GM19468 (cell line): ENCODE results near the gene EPB41L3.
"Not testable (repeated sequence)": the region's sequence is repeated elsewhere in the genome, so short reads cannot be mapped to it uniquely, and the experiment has no call there.

Experiments used
- ATAC-seq: cut with Tn5 transposase; IDR thresholded peaks from one replicate; pipeline ENCODE4 v1.9.1; 2021; ENCODE audit warnings: mild to moderate bottlenecking, moderate library complexity, moderate number of reproducible peaks; ENCODE audit not compliant: unreplicated experiment; ENCODE audit errors: extremely low read depth

EPB41L3 gene

DNA sequence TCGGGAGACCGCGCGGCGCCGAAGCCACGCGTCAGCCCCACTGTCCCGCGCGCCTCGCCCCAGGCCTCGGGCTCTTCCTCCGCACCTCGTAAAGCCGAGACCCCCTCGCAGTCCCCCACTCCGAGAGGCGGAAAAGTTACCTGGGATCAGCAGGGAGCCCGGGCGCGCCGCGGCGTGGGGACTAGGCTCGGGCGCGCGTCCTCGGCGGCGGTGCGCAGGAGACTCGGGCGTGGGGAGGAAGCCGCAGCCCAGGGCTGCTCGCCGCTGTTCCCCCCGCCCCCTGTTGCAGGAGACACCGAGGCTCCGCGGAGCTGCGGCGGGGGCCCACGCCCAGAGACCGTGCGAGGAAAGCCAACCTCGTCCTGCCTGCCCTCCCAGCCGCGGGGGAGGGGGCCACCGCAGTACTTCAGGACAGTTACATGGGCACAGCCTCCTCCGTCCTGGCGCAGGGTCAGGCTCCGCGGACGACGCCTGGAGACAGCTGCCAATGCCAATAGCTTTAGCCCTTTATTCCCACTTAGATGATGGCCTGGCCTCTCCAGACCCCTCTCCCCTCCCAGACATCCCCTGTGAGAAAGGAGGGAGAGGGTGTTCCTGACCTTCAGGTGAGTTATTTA is at the start of gene EPB41L3:
Gene EPB41L3, minus strand, starts transcription at position 225 of the 617 bp plus-strand sequence. CDS start 54,814 bp downstream, outside the sequence.
- no peak for ATAC-seq

DNA sequence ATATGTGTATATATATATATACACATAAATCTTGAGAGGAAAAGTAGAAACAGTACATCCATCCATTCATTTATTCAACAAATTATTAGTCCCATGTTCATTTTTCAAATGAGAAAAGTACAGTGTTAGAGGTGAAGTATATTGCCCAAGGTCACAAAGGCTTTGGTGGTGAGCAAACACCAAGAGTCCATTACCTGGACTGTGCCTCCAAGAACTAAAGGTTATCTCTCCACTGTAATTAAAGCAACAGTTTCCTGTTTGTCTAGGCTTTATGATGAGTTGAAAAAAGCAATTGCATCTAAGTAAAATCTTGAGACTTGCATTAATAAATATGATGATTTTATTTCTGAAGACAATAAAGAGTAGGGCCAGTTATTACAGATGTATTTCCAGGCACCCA is 44.7 kb upstream of the EPB41L3 start:
- ATAC-seq: no peak

DNA sequence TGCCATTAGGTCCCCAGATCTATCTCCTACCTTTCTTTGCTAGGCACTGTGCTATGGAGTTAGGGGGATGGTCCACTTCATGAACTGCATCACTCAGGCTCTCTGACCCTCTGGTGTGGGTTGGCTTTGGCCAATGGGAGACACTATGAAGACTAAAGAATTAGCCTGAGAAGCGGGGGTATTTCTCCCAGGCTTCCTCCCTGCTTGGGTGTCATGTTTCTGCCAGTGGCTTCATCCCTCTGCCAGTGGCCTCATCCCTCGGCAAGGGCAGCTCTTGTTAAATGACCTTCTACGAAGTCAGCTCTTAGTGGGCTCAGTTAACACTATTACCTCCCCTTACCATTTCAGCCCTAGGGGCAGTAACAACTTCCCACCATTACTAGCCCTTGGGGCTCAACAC is 41.9 kb upstream of the EPB41L3 start:
- ATAC-seq: no peak

DNA sequence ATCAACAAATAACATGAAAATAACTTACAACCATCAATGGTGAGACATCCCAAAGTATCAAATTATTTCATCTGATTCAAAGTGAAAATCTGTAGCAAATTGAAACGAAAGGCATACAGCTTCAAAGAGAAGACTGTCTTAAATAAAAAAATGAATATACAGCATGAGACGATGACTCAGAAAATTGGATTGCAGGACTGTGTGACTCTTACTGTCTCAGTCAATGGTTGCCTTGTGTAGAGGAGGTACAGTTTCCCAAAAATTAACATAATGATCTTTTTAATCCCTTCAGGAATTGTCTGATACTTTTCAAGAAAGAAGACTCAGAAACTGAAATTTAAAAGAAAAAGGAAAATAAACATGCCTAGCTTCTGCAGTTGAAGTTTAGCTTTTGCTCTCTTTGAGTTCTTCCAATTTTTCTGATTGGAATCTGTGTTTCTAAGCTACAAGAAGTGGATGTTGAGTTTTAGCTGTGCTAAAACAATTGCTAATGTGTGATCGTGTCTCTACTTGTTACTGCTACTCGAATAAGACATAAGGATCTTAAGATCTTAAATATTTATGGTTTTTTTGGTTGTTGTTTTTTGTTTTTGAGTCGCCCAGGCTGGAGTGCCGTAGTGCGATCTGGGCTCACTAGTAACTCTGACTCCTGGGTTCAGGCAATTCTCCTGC is 41.1 kb upstream of the EPB41L3 start:
- ATAC-seq: no peak

DNA sequence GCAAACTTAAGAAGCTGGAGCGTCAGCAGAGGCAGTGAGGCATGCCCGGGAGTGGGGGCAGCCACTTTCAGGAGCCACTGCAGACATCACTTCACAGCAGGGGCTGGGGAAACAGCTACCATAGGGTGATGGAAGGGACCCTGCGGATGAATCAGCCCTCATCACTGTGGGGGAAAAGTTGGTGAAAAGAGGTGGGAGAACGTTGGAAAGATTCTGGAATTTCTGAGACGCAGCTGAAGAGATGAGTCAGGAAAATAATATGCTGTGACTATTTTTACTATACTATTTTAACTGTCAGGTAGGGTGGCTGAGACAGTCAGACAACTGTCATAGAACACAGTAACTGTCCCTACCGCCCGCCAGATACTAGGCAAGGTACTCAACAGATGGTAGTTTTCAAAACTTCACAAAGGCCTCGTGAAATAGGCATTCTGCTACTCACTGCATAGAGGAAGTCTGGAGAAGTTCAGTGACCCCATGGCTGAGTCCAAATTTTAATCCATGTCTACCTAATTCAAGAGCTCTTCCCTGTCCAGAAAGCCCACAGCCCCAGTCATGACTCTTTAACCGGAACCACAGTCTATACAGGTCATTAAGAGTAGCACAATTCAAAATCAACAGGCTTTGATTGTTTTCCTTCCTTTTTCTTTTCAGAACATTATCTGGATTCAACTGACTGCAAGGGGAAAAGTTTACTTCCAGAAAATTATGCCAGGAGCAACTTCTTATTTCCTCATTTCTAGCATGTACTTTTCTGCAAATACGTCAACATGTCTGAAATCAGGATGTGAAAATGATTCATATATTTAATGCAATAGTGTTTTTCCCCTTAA is 39.3 kb upstream of the EPB41L3 start:
- no peak for ATAC-seq

DNA sequence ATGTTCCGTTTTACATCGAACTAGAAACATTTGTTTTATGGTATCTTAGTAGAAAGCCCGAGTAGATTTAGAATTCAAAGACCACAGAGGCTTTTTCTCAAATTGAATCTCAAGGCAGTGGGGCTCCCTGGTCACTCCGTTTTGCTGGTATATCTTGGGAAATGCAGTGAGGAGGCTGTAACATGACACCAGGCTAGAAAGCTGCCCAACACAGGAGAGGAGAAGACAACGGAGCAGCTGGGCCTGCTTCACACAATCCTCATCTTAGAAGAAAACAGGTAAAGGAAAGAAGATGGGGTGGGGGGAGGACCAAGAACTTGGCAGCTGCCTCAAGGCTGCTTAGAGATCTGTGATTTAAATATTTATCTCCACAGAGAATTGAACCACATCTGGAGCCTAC is 38.3 kb upstream of the EPB41L3 start:
- ATAC-seq: no peak

DNA sequence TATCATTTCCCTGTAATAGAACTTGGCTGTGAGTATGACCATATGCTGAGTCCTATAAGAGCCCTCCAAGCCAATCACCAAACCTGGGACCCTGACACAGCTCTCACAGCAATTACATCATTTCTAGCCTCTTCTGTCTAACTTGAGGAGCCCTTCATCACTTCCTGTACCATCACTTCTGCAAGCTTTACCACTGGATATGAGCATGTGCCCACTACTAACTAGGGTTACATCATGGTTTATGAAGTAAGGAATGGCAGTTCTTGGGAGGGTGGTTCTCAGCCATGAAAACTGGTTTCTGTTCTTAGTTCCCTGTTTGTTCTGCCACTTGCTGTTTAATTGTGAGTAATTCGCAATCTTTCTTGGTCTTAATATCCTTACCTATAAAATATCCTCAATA is 31.0 kb upstream of the EPB41L3 start:
- no peak for ATAC-seq

DNA sequence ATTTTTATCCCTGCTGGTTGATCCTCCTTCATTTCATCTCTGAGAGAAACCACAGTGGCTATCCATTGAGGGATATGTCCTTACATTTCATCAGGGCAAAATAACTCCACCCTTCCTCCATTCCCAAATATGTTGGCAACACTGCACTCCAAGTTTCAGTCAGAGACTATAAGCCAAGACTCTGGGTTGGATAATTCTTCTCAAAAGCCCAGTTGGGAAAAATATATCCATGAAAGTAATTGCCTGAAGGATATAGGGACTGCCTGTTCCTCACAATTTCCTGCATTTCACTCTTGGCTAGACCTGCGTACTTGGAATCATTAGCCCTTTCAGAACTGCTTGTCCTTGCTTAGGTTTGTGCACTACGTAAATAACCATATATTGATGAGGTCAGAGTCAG is 27.9 kb upstream of the EPB41L3 start:
- no peak for ATAC-seq

DNA sequence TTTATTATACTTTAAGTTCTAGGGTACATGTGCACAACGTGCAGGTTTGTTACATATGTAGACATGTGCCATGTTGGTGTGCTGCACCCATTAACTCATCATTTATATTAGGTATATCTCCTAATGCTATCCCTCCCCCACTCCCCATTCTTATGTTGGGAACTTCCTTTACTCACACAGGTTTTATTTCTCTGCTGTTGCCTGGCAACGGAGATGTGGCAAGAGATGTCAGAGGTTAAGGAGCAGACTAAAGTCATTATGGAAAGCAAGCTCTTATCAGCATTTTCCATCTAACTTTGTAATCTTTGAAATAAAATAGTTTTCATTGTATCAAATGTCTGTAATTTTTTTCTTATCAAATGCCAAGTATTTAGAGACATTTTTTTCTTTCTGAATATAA is 26.8 kb upstream of the EPB41L3 start:
- ATAC-seq: not testable (repeated sequence)

DNA sequence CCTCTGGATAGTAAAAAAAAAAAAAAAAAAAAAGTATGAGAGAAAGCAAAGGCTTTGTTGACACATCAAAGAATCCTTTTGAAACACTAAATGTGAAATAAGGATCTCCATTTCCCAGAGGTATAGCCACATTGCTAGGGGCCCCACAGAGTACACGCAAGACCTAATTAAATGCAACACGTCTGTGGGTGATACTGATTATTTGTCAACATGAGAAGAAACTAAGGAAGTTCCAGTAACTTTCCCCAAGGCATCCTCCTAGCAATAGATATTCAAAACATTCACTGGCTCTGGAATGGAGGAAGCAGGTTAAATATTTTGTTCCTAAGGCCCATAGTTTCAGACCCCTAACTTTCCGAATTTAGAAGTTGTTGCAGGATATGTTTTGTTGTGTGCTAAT is 24.6 kb upstream of the EPB41L3 start:
- no peak for ATAC-seq

DNA sequence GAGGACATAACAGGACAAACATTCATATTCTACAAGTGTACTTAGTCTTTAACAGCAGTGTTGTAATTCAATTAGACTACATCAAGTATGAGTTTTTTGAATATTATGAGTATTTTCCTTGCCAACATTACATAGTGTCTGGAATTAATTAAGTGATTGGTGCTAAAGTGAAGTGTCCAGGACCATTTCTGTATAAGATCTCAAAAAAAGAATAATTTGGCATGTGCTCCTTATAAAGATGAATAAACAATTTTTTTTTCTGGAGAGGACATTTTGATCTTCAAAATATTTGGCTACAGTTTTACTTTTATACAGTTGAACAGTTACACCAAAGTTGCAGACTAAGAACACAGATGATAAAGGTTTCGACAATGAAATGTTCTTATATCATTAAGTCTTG is 15.1 kb upstream of the EPB41L3 start:
- ATAC-seq: no peak

DNA sequence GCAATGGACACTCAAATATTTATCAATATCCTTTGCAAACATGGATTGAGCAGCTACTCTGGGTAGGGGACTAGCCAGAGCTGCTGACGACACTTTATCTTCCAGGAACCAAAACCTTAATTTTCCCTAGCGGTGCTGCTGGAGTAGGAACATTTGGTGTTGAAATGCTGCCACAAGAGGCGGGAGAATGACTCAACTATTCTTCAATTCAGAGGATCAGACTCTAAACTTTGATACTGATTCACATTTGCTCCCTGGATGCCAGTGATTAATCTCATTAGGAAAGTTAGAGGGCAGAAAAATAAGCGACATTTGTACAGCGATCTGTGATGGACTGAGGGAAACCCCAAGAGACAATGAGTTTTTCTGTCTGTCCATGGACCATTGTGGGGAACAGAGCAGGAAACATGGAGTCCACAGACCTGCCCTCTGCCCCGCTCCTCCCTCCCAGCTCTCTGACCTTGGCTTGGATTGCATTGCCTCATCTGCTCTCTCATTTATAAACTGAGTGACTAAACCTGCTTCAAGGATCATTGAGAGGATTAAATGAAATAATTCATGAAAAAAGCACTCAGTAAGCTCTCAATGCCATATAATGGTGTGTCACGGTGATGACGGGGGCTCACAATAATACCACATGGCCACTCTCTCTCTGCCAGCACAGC is 12.6 kb upstream of the EPB41L3 start:
- ATAC-seq: no peak

DNA sequence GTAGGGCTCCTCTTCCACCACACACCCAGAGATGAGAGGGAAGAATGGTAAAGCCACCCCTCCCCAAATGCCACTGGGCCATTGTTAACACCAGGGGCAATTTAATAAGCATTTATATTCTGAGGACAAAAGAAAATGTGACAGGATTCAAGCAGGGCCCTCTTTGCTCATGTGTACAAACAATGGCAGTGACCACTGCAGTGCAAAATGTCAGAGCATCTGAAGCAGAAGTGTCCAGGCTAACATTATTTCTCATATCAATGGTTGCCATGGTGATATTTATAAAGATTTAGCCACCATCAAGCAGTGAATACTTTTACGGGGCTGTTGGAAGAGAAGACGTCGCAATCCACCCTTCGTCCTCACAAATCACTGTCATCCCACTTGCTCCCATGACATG is 10.8 kb upstream of the EPB41L3 start:
- ATAC-seq: no peak

DNA sequence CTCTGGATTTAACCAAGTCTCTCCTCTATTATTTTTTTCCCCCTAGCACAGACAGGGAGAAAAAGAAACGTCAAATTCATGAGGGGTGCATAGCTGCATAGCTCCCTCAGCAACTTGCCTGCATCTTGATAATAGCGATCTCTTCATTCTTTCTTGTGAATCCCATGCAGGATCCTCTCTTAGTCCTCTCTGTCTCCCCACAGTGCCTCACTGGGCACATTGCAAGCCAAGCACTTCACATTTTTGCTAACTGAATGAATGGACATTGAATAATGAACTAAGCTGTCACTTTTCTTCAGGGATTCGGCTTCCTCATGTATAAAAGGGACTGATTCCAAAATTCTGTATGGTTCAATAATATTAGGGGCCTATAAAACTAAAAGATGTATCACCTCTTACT is 2.9 kb upstream of the EPB41L3 start:
- no peak for ATAC-seq

DNA sequence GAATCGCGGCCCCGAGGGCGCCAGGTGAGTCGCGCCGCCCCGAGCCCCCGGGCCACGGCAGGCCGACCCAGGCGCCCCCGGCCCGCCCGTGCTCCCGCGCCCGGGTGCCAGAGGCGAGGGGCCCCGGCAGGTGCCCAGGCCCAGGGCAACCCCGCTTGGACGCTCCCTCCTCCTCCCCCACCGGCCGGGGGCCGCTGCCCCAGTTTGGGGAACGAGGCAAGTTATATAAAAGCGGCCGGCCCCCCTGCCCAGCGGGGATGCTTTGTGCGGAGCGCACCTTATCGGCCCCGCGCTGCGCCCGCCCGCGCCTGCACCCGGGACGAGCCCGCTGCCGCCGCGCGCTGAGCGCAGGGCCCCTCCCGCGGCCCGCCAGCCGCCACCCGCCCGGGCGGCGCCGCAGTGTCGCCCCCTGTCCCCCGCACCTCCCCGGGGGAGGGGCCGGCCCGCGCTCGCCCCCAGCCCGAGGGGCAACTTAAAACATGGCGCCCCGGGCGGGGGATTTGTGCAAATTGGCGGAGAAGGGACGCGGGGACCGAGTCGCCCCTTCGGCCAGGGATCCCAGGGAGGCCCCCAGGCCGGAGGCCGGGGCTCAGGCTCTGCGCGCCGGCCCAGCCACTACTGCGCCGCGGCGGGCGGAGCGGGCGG is 639 bp downstream of the EPB41L3 start:
- ATAC-seq: no peak

DNA sequence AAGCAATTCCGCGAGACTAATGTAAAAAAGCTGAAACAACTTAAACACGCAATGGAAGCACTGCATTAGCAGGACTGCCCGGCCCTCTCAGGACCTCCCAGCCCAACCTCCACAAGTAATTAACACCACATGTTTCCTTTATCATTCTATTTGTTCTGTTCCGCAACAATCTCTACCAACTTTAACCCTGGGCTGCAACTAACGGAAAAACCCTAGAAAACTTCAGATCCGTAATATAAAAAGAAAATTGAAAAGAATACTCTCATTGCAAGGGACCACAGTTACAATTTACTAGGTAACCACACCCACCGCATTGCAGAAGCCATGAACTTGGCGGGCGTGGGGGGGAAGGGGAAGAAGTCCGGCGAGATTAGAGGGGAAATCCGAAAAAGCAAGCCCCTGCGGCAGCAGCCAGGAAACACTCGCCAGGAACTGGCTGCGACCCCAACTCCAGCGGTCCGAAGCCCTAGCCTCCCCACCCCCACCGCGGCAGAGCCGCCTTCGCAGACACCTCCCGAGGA is 1.2 kb downstream of the EPB41L3 start:
- ATAC-seq: no peak

DNA sequence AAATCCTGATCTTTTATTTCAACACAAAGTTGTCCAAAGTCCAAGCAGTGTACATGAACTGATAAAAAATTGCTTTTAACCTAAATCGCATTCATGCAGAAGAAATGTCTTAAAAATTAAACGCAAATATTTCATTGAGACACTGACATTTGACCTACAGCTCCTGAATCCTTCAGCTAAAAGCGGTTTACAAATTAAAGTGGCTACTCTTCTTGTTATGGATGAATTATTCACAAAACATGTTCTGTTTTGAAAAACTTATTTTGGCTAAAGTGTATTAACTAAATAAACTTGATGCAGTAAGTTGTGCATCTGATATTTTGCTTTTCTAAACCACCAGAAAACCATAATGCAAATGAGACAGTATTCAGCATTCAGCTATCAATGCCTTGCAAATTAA is 2.2 kb downstream of the EPB41L3 start:
- no peak for ATAC-seq

DNA sequence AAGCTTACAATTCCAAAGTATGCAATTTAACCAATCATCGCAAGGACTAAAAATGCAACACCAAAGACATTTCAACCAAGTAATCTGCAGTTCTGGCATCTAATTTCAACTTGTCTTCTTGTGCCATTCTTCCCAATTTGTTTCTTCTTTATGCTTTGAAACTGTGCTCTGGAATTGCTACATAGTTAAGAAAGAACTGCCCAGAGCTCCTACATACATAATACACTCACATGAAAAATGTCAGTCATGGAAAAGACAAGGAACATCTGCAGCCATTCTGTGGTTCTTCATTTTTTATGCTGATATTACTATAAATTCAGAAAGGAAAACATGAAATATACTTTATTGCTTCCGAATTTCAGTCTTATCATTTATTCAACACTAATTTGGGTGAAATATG is 4.4 kb downstream of the EPB41L3 start:
- no peak for ATAC-seq

DNA sequence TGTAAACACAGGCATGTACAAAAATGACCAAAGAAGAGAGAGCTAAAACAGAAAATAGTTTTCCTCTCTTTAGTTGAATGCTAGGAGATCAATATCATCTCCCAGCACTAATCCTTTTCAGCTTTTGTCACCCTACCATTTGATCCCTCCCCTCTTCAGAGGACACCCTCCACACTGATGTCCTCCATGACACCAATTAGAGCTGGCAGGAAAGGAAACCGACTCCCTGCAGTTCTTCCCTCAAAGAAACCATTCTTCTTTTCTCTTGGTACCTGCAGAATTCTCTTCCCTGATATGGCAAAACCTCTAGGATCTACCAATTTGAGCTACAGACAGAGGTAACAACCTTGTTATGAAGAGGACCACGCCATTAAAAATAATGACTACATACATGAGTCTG is 5.3 kb downstream of the EPB41L3 start:
- ATAC-seq: no peak

DNA sequence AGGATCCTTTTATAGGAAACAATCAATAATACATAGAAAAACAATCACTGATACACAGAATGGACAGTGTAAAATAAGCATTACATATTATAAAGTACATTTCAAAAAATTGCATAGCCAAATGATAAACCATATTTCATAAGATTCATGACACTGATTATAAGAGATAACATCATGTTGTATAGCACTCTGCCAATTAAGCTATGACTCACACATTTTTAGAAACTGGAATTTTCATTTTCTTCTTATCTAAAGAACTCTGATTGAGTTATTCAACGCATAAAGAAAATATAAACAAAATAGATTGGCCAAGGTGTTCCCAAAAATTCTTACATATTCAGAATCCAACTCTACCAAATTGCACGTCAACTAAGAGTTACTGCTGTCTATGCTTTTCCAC is 5.9 kb downstream of the EPB41L3 start:
- ATAC-seq: no peak
